ENCODE results near the gene TXNDC8. TPM values are rescaled to one million over a fixed set of nuclear protein-coding genes. Genes with fewer than 3 reads are reported as not detected.
A peak's percentile ranks its signal among the peaks of the same experiment; 100 is the strongest.

TXNDC8 gene
- polyA plus RNA-seq, 3 donors, result not detected

DNA sequence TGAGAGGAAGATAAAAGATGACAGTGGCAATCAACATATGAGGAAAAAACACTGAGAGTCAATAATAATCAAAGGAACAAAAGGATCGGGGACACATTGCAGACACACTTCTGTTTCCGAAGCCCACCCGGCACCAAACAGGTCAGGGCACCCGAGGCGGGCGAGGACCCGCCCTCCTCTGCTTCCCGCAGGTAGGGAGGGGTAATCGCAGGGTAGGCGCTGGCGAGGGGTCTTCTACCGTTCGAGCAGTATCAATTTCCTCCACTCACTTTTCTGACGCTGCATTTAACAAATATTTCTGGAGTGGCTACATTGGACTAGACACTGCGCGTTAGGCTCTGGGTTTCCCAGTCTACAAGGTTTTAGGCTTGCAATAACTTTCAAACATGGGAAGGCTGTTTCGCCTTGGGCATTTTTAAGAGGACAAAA, 82.6 kb downstream of the TXNDC8 start:
- intact Hi-C loops (cut with micrococcal nuclease), result loop anchor here in 1 of 2 donors (10.0 kb wide), 2 partner anchors 80 to 190 kb away; partner anchors contain the start of gene TXNDC8
- Histone ChIP-seq H3K4me3 (replicated peaks in 1 of 3; ENCODE audit: low read depth in 2 of 3, low read length in 3 of 3) (peak overlapping the region; percentile 64 to 88 (median 76)), H3K4me2 (replicated peaks; ENCODE audit: extremely low read depth, low read length, poor library complexity, severe bottlenecking) (peak overlapping the region; percentile 77), H3K4me1 (ENCODE audit: control insufficient read depth in 1 of 2, insufficient read depth in 2 of 2, low read length in 2 of 2) (peaks cover 36 to 40% of the 10 kb centered on the region in 2 donors), H2AFZ (ENCODE audit: insufficient read depth, low read depth, low read length, poor library complexity, severe bottlenecking) (peak overlapping the region; percentile 78), H3K9me3 (replicated peaks in 1 of 2; ENCODE audit: control insufficient read depth in 1 of 2, insufficient read depth in 1 of 2, low read length in 2 of 2) (no peaks in the 10 kb centered on the region), H3K79me2 (ENCODE audit: insufficient read depth, low read length) (peaks cover 61% of the 10 kb centered on the region), H3K27me3 (ENCODE audit: control insufficient read depth in 2 of 2, insufficient read depth in 2 of 2, low read length in 2 of 2) (no peaks in the 10 kb centered on the region), H3K27ac (ENCODE audit: low read depth in 1 of 2, low read length in 2 of 2) (peak overlapping the region; percentile 86 to 96), H4K20me1 (ENCODE audit: insufficient read depth, low read length) (peaks cover 33% of the 10 kb centered on the region), H3K36me3 (replicated peaks in 1 of 2; ENCODE audit: control insufficient read depth in 1 of 2, insufficient read depth in 2 of 2, low read length in 2 of 2) (peaks cover 6 to 9% of the 10 kb centered on the region in 2 donors), H3K9ac (ENCODE audit: insufficient read depth, low read length, poor library complexity, severe bottlenecking) (peak overlapping the region; percentile 85)
- TF ChIP-seq, protein P1, sequence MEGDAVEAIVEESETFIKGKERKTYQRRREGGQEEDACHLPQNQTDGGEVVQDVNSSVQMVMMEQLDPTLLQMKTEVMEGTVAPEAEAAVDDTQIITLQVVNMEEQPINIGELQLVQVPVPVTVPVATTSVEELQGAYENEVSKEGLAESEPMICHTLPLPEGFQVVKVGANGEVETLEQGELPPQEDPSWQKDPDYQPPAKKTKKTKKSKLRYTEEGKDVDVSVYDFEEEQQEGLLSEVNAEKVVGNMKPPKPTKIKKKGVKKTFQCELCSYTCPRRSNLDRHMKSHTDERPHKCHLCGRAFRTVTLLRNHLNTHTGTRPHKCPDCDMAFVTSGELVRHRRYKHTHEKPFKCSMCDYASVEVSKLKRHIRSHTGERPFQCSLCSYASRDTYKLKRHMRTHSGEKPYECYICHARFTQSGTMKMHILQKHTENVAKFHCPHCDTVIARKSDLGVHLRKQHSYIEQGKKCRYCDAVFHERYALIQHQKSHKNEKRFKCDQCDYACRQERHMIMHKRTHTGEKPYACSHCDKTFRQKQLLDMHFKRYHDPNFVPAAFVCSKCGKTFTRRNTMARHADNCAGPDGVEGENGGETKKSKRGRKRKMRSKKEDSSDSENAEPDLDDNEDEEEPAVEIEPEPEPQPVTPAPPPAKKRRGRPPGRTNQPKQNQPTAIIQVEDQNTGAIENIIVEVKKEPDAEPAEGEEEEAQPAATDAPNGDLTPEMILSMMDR (IDR thresholded peaks at IDR 0.05), result no peak
- H3K4me3 Mint-ChIP-seq, result peak overlapping the region; percentile 96 to 97
- H3K27ac Mint-ChIP-seq, result peak overlapping the region; percentile 23 to 97 (median 97)
- H3K9me3 Mint-ChIP-seq, result peaks cover 0 to 2% (median 0%) of the 10 kb centered on the region in 7 donors
- peaks cover 0 to 2% (median under 1%) of the 10 kb centered on the region in 3 donors for H3K27me3 Mint-ChIP-seq (ENCODE audit: low read depth in 3 of 3)
- DNase-seq, result no peak
- WGBS (ENCODE audit: insufficient coverage), result 1% methylated on average over 10 of the region's 17 CpGs
- H3K4me1 Mint-ChIP-seq, result peaks cover 54% of the 10 kb centered on the region
- peaks cover 6 to 12% of the 10 kb centered on the region in 2 donors for H3K36me3 Mint-ChIP-seq

DNA sequence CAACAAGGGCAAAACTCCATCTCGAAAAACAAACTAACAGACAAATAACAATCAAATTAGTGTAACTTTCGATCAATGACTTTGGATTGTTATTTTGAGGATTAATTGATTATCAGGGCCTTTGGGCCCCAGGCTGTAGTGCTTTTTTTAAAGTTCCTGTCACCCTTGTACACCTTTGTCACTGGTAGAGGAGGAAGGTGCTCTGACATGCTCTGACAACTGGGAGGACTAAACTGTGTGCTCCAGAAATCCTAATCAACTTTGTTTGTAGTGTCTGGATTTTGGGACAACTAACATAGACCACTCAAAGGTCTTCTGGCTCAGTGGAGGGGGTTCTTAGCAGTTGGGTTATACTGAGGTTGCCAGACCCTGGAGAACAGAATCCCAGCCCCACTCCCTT, 83.2 kb downstream of the TXNDC8 start:
- H3K27ac Mint-ChIP-seq, result peak overlapping the region in 6 of 7 donors; percentile 23 to 97 (median 62)
- TF ChIP-seq, protein P1 (IDR thresholded peaks at IDR 0.05), result no peak
- H3K9me3 ChIP-seq (replicated peaks in 1 of 2; ENCODE audit: control insufficient read depth in 1 of 2, insufficient read depth in 1 of 2, low read length in 2 of 2), result no peaks in the 10 kb centered on the region
- intact Hi-C loops (cut with micrococcal nuclease), result loop anchor here in 1 of 2 donors (10.0 kb wide), 2 partner anchors 80 to 190 kb away; partner anchors contain the start of gene TXNDC8
- H4K20me1 ChIP-seq (ENCODE audit: insufficient read depth, low read length), result peaks cover 39% of the 10 kb centered on the region
- peaks cover 11 to 18% of the 10 kb centered on the region in 2 donors for H3K36me3 Mint-ChIP-seq
- H3K36me3 ChIP-seq (replicated peaks in 1 of 2; ENCODE audit: control insufficient read depth in 1 of 2, insufficient read depth in 2 of 2, low read length in 2 of 2), result peaks cover 12 to 14% of the 10 kb centered on the region in 2 donors
- no peak for DNase-seq
- no CpG with 5 or more reads among the region's 2 CpGs for WGBS (ENCODE audit: insufficient coverage)
- no peak overlapping the region for H3K9ac ChIP-seq (ENCODE audit: insufficient read depth, low read length, poor library complexity, severe bottlenecking)
- H3K79me2 ChIP-seq (ENCODE audit: insufficient read depth, low read length), result peaks cover 67% of the 10 kb centered on the region
- peak overlapping the region; percentile 96 to 97 for H3K4me3 Mint-ChIP-seq
- no peaks in the 10 kb centered on the region for H3K27me3 ChIP-seq (ENCODE audit: control insufficient read depth in 2 of 2, insufficient read depth in 2 of 2, low read length in 2 of 2)
- H3K4me2 ChIP-seq (replicated peaks; ENCODE audit: extremely low read depth, low read length, poor library complexity, severe bottlenecking), result peak overlapping the region; percentile 77
- H3K4me1 Mint-ChIP-seq, result peaks cover 53% of the 10 kb centered on the region
- peaks cover 0 to 2% (median 0%) of the 10 kb centered on the region in 7 donors for H3K9me3 Mint-ChIP-seq
- peaks cover 0 to 2% (median 0%) of the 10 kb centered on the region in 3 donors for H3K27me3 Mint-ChIP-seq (ENCODE audit: low read depth in 3 of 3)
- H2AFZ ChIP-seq (ENCODE audit: insufficient read depth, low read depth, low read length, poor library complexity, severe bottlenecking), result peak overlapping the region; percentile 78
- peak overlapping the region in 1 of 3 experiments; percentile 76 for H3K4me3 ChIP-seq (replicated peaks in 1 of 3; ENCODE audit: low read depth in 2 of 3, low read length in 3 of 3)
- H3K4me1 ChIP-seq (ENCODE audit: control insufficient read depth in 1 of 2, insufficient read depth in 2 of 2, low read length in 2 of 2), result peaks cover 36 to 40% of the 10 kb centered on the region in 2 donors
- no peak overlapping the region for H3K27ac ChIP-seq (ENCODE audit: low read depth in 1 of 2, low read length in 2 of 2)

Small RNA genes within 50 kb of the gene (small RNA-seq; reads per million reads assigned to genes)
- gene RNU6-1039P (ENCODE audit: insufficient read length, low read depth), result not detected

Other genes starting within 250 kb of the TXNDC8 start
- gene C9orf152, start 129.7 kb downstream of the TXNDC8 start, polyA plus RNA-seq, result not detected
- 100 to 1,000 TPM in 2 of 3 donors, 10 to 100 TPM in 1; 91.8 to 224 (median 209) TPM for gene TXN, start 81.4 kb downstream of the TXNDC8 start, polyA plus RNA-seq
- gene SVEP1, start 241.9 kb upstream of the TXNDC8 start, polyA plus RNA-seq, result under 1 TPM in 1 of 3 donors, not detected in 2; under 0.01 TPM

All from CD14-positive monocyte (primary cell).